A549 (cell line): Measurements from ENCODE around the gene TAF13.

Experiments
- CBX2 ChIP-seq: fragments of 200-600 bp; sonication (generic); IDR thresholded peaks from 2 replicates; pipeline ENCODE4 v1.6.1; 2016; ENCODE audit warnings: low read depth, mild to moderate bottlenecking, borderline replicate concordance
- CEBPB ChIP-seq, 2 experiments: fragments of >200 bp in 1 of 2; sonication (Bioruptor Twin) in 1 of 2; formaldehyde crosslinking in 1 of 2; IDR thresholded peaks; 2 replicates each; pipeline ENCODE4 v1.6.1; 2012 to 2016
- CTCF ChIP-seq: fragments of >200 bp; sonication (Bioruptor Twin); formaldehyde crosslinking; IDR thresholded peaks from 3 replicates; pipeline ENCODE4 v1.5.1; 2016
- E2F6 ChIP-seq: IDR thresholded peaks from 2 replicates; pipeline ENCODE4 v1.6.1; 2012; ENCODE audit warnings: low read depth, borderline replicate concordance
- EP300 ChIP-seq, 2 experiments: fragments of >200 bp; sonication (Bioruptor Twin); formaldehyde crosslinking; IDR thresholded peaks; 2 replicates in 1 of 2; 3 replicates in 1 of 2; pipeline ENCODE4 v1.6.1; 2016 to 2017
- KDM1A ChIP-seq: fragments of 200-600 bp; sonication (generic); IDR thresholded peaks from 2 replicates; pipeline ENCODE4 v1.6.1; 2016; ENCODE audit warnings: low read depth, mild to moderate bottlenecking
- MYC ChIP-seq: IDR thresholded peaks from 2 replicates; pipeline ENCODE4 v1.6.1; 2012; ENCODE audit warnings: mild to moderate bottlenecking, inconsistent platforms, low read length, improper control_type of control experiment, borderline replicate concordance
- PBX3 ChIP-seq: IDR thresholded peaks from 2 replicates; pipeline ENCODE4 v1.6.1; 2012
- PHF8 ChIP-seq: fragments of 200-600 bp; sonication (generic); IDR thresholded peaks from 2 replicates; pipeline ENCODE4 v1.6.1; 2016; ENCODE audit warnings: low read depth, mild to moderate bottlenecking, antibody characterized with exemption, moderate library complexity, borderline replicate concordance
- POLR2A ChIP-seq: IDR thresholded peaks from 2 replicates; pipeline ENCODE4 v1.6.1; 2012; ENCODE audit warnings: mild to moderate bottlenecking, low read length
- RAD21 ChIP-seq, 2 experiments: fragments of >200 bp in 1 of 2; sonication (Bioruptor Twin) in 1 of 2; formaldehyde crosslinking in 1 of 2; IDR thresholded peaks in 1 of 2; conservative IDR thresholded peaks in 1 of 2; 2 replicates in 1 of 2; 3 replicates in 1 of 2; pipeline ENCODE4 v1.6.1; 2012 to 2018; ENCODE audit warnings: inconsistent platforms in 1 of 2

GRCh38 chr1:109091078-109091838, 15.5 kb upstream of the TAF13 start:
- TF ChIP-seq EP300 (IDR thresholded peaks at IDR 0.05) (no peak), PHF8 (no peak), CTCF (no peak), POLR2A (no peak), CBX2 (no peak), MYC (no peak; the same call in 1 of the 2 replicates), PBX3 (no peak), KDM1A (no peak), RAD21 (conservative IDR thresholded peaks at IDR 0.05 in 1 of 2, IDR thresholded peaks at IDR 0.05 in 1 of 2) (no peak), E2F6 (no peak), CEBPB (IDR thresholded peaks at IDR 0.05) (no peak)
